Fibroblast of lung (primary cell): ENCODE results near the gene DNAH3. TPM values are rescaled to one million over a fixed set of nuclear protein-coding genes. Genes with fewer than 3 reads are reported as not detected.

ENCODE experiments used
- DNase-seq, 2 donors: peaks; one replicate each; pipeline versions ENCODE4 v3.0.0 to v3.0.0-alpha.2; 2010; ENCODE audit warnings: low read depth in 2 of 2
- H2AFZ ChIP-seq: 2 replicates; pipeline ENCODE4 v1.5.1; 2012; ENCODE audit warnings: low read length, control low read depth, inconsistent platforms
- H3K27ac ChIP-seq: 2 replicates; pipeline ENCODE4 v1.5.1; 2011; ENCODE audit warnings: low read length, control low read depth; ENCODE audit not compliant: insufficient read depth
- H3K27me3 ChIP-seq: 2 replicates; pipeline ENCODE4 v1.5.1; 2011; ENCODE audit warnings: mild to moderate bottlenecking, low read length; ENCODE audit not compliant: control insufficient read depth, insufficient read depth
- H3K36me3 ChIP-seq: 2 replicates; pipeline ENCODE4 v1.5.1; 2011; ENCODE audit warnings: low read length; ENCODE audit not compliant: control insufficient read depth, insufficient read depth
- H3K4me1 ChIP-seq: 2 replicates; pipeline ENCODE4 v1.5.1; 2011; ENCODE audit warnings: low read length; ENCODE audit not compliant: control insufficient read depth, insufficient read depth; ENCODE audit errors: extremely low read depth
- H3K4me2 ChIP-seq: 2 replicates; pipeline ENCODE4 v1.5.1; 2011; ENCODE audit warnings: low read length, control low read depth; ENCODE audit not compliant: insufficient read depth; ENCODE audit errors: extremely low read depth
- H3K4me3 ChIP-seq, 4 experiments: fragments of 200-600 bp in 1 of 4; sonication (generic) in 1 of 4; replicated peaks in 1 of 4; 2 replicates each; pipeline ENCODE4 v1.5.1; 2011 to 2016; ENCODE audit warnings: low read length in 4 of 4, low read depth in 3 of 4, mild to moderate bottlenecking in 3 of 4, control low read depth in 2 of 4, inconsistent platforms in 1 of 4, mixed read lengths in 1 of 4; ENCODE audit not compliant: insufficient read depth in 1 of 4; ENCODE audit errors: control extremely low read depth in 1 of 4
- H3K79me2 ChIP-seq: 2 replicates; pipeline ENCODE4 v1.5.1; 2012; ENCODE audit warnings: mild to moderate bottlenecking, low read length, inconsistent platforms; ENCODE audit not compliant: control insufficient read depth, insufficient read depth
- H3K9ac ChIP-seq: 2 replicates; pipeline ENCODE4 v1.5.1; 2011; ENCODE audit warnings: mild to moderate bottlenecking, low read length, control low read depth; ENCODE audit not compliant: insufficient read depth
- H3K9me3 ChIP-seq: 2 replicates; pipeline ENCODE4 v1.5.1; 2012; ENCODE audit warnings: low read depth, low read length; ENCODE audit not compliant: control insufficient read depth, insufficient read depth
- H4K20me1 ChIP-seq: 2 replicates; pipeline ENCODE4 v1.5.1; 2011; ENCODE audit warnings: low read length; ENCODE audit not compliant: control insufficient read depth, insufficient read depth; ENCODE audit errors: extremely low read depth
- CTCF ChIP-seq, 2 donors: IDR thresholded peaks in 1 of 2; conservative IDR thresholded peaks in 1 of 2; 1 replicate in 1 of 2; 2 replicates in 1 of 2; pipeline ENCODE4 v1.5.1; 2011 to 2012; ENCODE audit warnings: low read length in 2 of 2, control low read depth in 1 of 2, inconsistent platforms in 1 of 2, low read depth in 1 of 2, mild to moderate bottlenecking in 1 of 2
- EZH2 ChIP-seq: IDR thresholded peaks from 2 replicates; pipeline ENCODE4 v1.5.1; 2012; ENCODE audit warnings: low read length, control low read depth, mild to moderate bottlenecking; ENCODE audit errors: missing control alignments
- polyA plus RNA-seq, 2 donors: library from polyadenylated mRNA; depleted of rRNA in 1 of 2; stranded (reverse) in 1 of 2; unstranded in 1 of 2; fragments of >200 nt; gene quantifications; 2 replicates each; pipeline ENCODE4 v1.2.1, GENCODE V29; 2011 to 2012; ENCODE audit warnings: missing spikeins in 1 of 2
- total RNA-seq: library from RNA; depleted of rRNA; stranded (reverse); fragments of >200 nt; gene quantifications from 2 replicates; pipeline ENCODE4 v1.2.1, GENCODE V29; 2014

Gene DNAH3
- total and polyA plus RNA-seq, 2 donors (not counting 1 experiment from before 2014, with no cell fraction given) = not detected

GRCh38 chr16:21159281-21159951 lies 8.8 kb upstream of the DNAH3 start:
- no peak for TF ChIP-seq CTCF (conservative IDR thresholded peaks at IDR 0.05 in 1 of 2, IDR thresholded peaks at IDR 0.05 in 1 of 2; ENCODE audit: low read depth in 1 of 2, low read length in 2 of 2)
- no peaks in the 10 kb centered on the region for H3K9me3 ChIP-seq
- DNase-seq = peak in 1 of 2 donors; percentile 10
- peak overlapping the region; percentile 56 for H2AFZ ChIP-seq
- H3K4me3 ChIP-seq = peak overlapping the region; percentile 61 to 82 (median 69)
- H3K36me3 ChIP-seq = no peaks in the 10 kb centered on the region
- H4K20me1 ChIP-seq = no peaks in the 10 kb centered on the region
- peak overlapping the region; percentile 93 for H3K4me2 ChIP-seq
- no peak overlapping the region for H3K27ac ChIP-seq
- no peaks in the 10 kb centered on the region for H3K27me3 ChIP-seq
- no peaks in the 10 kb centered on the region for H3K79me2 ChIP-seq
- peaks cover 17% of the 10 kb centered on the region for H3K4me1 ChIP-seq
- H3K9ac ChIP-seq = no peak overlapping the region

- no peaks in the 10 kb centered on the region for H3K79me2 ChIP-seq
- H3K9ac ChIP-seq = peak within 1 kb of the TSS; percentile 52
- peak within 1 kb of the TSS; percentile 61 to 82 (median 69) for H3K4me3 ChIP-seq
- H3K4me1 ChIP-seq = peaks cover 17% of the 10 kb centered on the region
- DNase-seq = peak; percentile 68 to 70
- peak within 1 kb of the TSS; percentile 93 for H3K4me2 ChIP-seq
- no peaks in the 10 kb centered on the region for H4K20me1 ChIP-seq
- peak within 1 kb of the TSS; percentile 71 for H3K27ac ChIP-seq
- no peaks in the 10 kb centered on the region for H3K36me3 ChIP-seq
- H3K9me3 ChIP-seq = no peaks in the 10 kb centered on the region
- peak within 1 kb of the TSS; percentile 97 for H2AFZ ChIP-seq
- no peaks in the 10 kb centered on the region for H3K27me3 ChIP-seq
- TF ChIP-seq CTCF (conservative IDR thresholded peaks at IDR 0.05 in 1 of 2, IDR thresholded peaks at IDR 0.05 in 1 of 2; ENCODE audit: low read depth in 1 of 2, low read length in 2 of 2) (no peak), EZH2 (no peak)
Observed at GRCh38 chr16:21158208-21159110, 7.8 kb upstream of the DNAH3 start, which contains the start of gene LDAF1. Gene LDAF1, plus strand, starts transcription at chr16:21158674. Its CDS starts 2,509 bp downstream, at chr16:21161183.

GRCh38 chr16:21157632-21158031 lies 7.0 kb upstream of the DNAH3 start:
- Histone ChIP-seq H3K9me3 (no peaks in the 10 kb centered on the region), H3K4me2 (peak overlapping the region; percentile 85), H3K36me3 (no peaks in the 10 kb centered on the region), H3K79me2 (no peaks in the 10 kb centered on the region), H3K4me3 (peak overlapping the region in 1 of 4 experiments; percentile 82), H2AFZ (no peak overlapping the region), H3K9ac (no peak overlapping the region), H3K4me1 (peaks cover 12% of the 10 kb centered on the region), H3K27ac (peak overlapping the region; percentile 71), H4K20me1 (no peaks in the 10 kb centered on the region), H3K27me3 (no peaks in the 10 kb centered on the region)
- TF ChIP-seq CTCF (conservative IDR thresholded peaks at IDR 0.05 in 1 of 2, IDR thresholded peaks at IDR 0.05 in 1 of 2; ENCODE audit: low read depth in 1 of 2, low read length in 2 of 2) (no peak), EZH2 (no peak)
- no peak for DNase-seq
